Gastrocnemius medialis (tissue), 4 donors: ENCODE measurements around the gene BEAN1. TPM values are rescaled to one million over a fixed set of nuclear protein-coding genes. Genes with fewer than 3 reads are reported as not detected.
A peak's percentile ranks its signal among the peaks of the same experiment; 100 is the strongest.

ENCODE experiments used
- ATAC-seq, 2 donors: fragments of 150-250 bp; one replicate each; pipeline ENCODE4 v1.9.1; 2016
- DNase-seq, 2 donors: peaks; one replicate each; pipeline ENCODE4 v3.0.0-alpha.2; 2019
- H3K27ac ChIP-seq, 4 donors: fragments of 200-600 bp; sonication (generic); 1 replicate in 1 of 4; 2 replicates in 3 of 4; pipeline ENCODE4 v1.5.1; 2016 to 2018; ENCODE audit warnings: mild to moderate bottlenecking in 2 of 4, moderate library complexity in 1 of 4
- H3K27me3 ChIP-seq, 3 donors: fragments of 200-600 bp; sonication (generic) in 2 of 3; 1 replicate in 1 of 3; 2 replicates in 2 of 3; pipeline versions ENCODE4 v1.5.1 to v1.6.0; 2016 to 2019; ENCODE audit warnings: mild to moderate bottlenecking in 1 of 3, moderate library complexity in 1 of 3
- H3K36me3 ChIP-seq, 2 donors: fragments of 200-600 bp; sonication (generic) in 1 of 2; one replicate each; pipeline ENCODE4 v1.5.1; 2017 to 2018
- H3K4me1 ChIP-seq, 2 donors: fragments of 200-600 bp; sonication (generic) in 1 of 2; one replicate each; pipeline ENCODE4 v1.5.1; 2016 to 2017; ENCODE audit warnings: mild to moderate bottlenecking in 2 of 2
- H3K4me3 ChIP-seq, 4 donors: fragments of 200-600 bp; sonication (generic) in 3 of 4; 1 replicate in 1 of 4; 2 replicates in 3 of 4; pipeline ENCODE4 v1.5.1; 2016 to 2019; ENCODE audit warnings: mild to moderate bottlenecking in 2 of 4
- H3K9me3 ChIP-seq, 3 donors: fragments of 200-600 bp; sonication (generic) in 2 of 3; 1 replicate in 1 of 3; 2 replicates in 2 of 3; pipeline ENCODE4 v1.5.1; 2016 to 2019
- POLR2A ChIP-seq, 2 donors: fragments of 450-650 bp; IDR thresholded peaks; one replicate each; pipeline ENCODE4 v1.6.1; 2017; ENCODE audit warnings: antibody characterized with exemption in 2 of 2, mild to moderate bottlenecking in 2 of 2, moderate library complexity in 2 of 2
- in situ Hi-C, 4 donors: fragments of 200-750 bp; cut with MboI; loops; one replicate each; pipeline versions ENCODE4 v1.15.0 to v1.8.0; 2017; ENCODE audit warnings: low sequenced_read_pairs in 4 of 4
- intact Hi-C: fragments of 100-400 bp; cut with DNase I; formaldehyde crosslinking; loops from one replicate; pipeline ENCODE4 v1.15.1; 2023; ENCODE audit warnings: low total_unique reads
- total RNA-seq, 4 donors: library from RNA; depleted of rRNA; stranded (reverse); fragments of >200 nt; gene quantifications; one replicate each; pipeline versions ENCODE4 v1.1.0 to v1.2.3, GENCODE V29; 2016
- TF ChIP-seq, protein P1 (sequence below), 5 experiments: fragments of 450-650 bp in 3 of 5; fragments of 200-600 bp in 2 of 5; sonication (generic) in 2 of 5; IDR thresholded peaks in 4 of 5; conservative IDR thresholded peaks in 1 of 5; 1 replicate in 4 of 5; 2 replicates in 1 of 5; pipeline ENCODE4 v1.5.1; 2016 to 2019; ENCODE audit warnings: antibody characterized with exemption in 5 of 5, mild to moderate bottlenecking in 3 of 5, moderate library complexity in 3 of 5

BEAN1 gene
- total RNA-seq, 4 donors from 2014 or later: not detected

DNA sequence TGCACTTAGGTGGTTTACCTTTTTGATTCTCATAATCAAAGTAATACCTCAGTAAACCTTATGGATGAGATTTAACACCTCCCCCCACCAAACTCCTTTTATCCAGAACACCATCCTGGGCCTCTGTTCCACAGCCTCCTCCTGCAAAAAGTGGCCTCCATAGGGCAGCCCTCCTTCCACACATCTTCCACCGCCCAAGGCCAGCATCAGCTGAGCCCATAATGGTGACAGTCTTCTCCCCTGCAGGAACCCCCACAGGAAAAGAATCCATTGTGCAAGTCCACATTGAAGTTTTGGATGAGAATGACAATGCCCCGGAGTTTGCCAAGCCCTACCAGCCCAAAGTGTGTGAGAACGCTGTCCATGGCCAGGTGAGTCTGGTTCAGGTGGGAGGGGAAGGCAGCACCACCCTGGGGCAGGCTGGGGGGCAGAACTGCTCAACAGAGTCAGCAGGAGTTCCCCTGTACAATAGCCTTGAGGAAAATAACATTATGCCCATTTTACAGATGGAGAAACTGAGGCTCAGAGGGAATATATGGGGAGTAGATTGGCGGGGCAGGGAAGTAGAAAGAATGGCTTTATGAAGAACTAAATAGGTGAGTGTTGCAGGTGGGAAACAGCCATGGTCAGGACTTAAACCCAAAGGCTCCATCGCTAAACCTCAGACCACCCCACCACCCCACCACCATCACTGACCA lies 29.2 kb upstream of the BEAN1 start:
- intact Hi-C loops (no loop called here), in situ Hi-C loops (no loop called here)
- TF ChIP-seq POLR2A (IDR thresholded peaks at IDR 0.05): no peak
- TF ChIP-seq, protein P1, sequence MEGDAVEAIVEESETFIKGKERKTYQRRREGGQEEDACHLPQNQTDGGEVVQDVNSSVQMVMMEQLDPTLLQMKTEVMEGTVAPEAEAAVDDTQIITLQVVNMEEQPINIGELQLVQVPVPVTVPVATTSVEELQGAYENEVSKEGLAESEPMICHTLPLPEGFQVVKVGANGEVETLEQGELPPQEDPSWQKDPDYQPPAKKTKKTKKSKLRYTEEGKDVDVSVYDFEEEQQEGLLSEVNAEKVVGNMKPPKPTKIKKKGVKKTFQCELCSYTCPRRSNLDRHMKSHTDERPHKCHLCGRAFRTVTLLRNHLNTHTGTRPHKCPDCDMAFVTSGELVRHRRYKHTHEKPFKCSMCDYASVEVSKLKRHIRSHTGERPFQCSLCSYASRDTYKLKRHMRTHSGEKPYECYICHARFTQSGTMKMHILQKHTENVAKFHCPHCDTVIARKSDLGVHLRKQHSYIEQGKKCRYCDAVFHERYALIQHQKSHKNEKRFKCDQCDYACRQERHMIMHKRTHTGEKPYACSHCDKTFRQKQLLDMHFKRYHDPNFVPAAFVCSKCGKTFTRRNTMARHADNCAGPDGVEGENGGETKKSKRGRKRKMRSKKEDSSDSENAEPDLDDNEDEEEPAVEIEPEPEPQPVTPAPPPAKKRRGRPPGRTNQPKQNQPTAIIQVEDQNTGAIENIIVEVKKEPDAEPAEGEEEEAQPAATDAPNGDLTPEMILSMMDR (IDR thresholded peaks at IDR 0.05 in 4 of 5, conservative IDR thresholded peaks at IDR 0.05 in 1 of 5): no peak
- no peaks in the 10 kb centered on the region for H3K27me3 ChIP-seq
- no peaks in the 10 kb centered on the region for H3K36me3 ChIP-seq
- H3K27ac ChIP-seq: no peak overlapping the region
- DNase-seq (no peak), ATAC-seq (no peak)
- H3K9me3 ChIP-seq: no peaks in the 10 kb centered on the region
- H3K4me3 ChIP-seq: no peak overlapping the region
- H3K4me1 ChIP-seq: peaks cover 3 to 10% of the 10 kb centered on the region in 2 donors

DNA sequence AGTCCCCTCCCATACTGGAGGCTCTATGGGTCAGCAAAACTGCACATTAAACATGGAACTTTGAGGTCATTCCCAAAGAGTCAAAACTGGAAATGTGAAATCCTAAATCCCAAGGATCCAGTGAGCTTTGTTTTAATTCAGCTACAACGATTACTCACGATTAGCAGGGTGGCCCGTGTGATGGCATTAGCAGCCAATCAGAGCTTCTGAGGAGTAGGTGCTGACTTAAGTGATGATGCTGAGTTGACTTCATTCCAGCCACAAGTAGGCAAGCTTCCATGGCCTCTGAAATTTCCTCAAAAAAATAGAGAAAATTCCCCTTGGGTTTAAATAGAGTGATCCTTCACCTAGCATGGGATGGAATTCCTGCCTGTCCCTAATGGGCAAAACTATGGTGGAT lies 28.1 kb upstream of the BEAN1 start:
- DNase-seq (no peak), ATAC-seq (no peak)
- H3K4me1 ChIP-seq: peaks cover 3 to 10% of the 10 kb centered on the region in 2 donors
- peak overlapping the region in 3 of 4 donors; percentile 8 to 39 (median 13) for H3K27ac ChIP-seq
- H3K27me3 ChIP-seq: no peaks in the 10 kb centered on the region
- no peaks in the 10 kb centered on the region for H3K36me3 ChIP-seq
- no peak for TF ChIP-seq POLR2A (IDR thresholded peaks at IDR 0.05)
- TF ChIP-seq, protein P1 (IDR thresholded peaks at IDR 0.05 in 4 of 5, conservative IDR thresholded peaks at IDR 0.05 in 1 of 5): no peak
- H3K4me3 ChIP-seq: no peak overlapping the region
- in situ Hi-C loops: no loop called here
- H3K9me3 ChIP-seq: no peaks in the 10 kb centered on the region
- intact Hi-C loops: no loop called here

DNA sequence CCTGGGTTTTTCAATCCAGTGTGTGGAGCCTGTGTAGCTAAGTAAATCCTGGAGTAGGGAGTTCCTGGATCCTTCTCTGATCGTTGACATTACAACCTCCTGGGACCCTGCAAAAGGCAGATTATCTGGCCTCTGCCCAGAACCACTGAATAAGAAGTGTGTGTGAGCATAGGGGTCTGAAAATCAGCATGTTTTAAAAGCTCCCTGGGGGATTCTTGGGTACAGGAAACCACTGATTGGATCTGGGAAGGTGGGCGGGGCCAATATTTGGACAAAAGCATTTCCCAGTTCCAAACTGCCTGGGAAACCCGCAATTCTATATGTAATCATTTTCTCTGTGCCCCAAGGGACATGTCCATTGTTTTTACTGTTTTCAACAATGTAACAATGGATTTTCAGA lies 27.2 kb upstream of the BEAN1 start:
- in situ Hi-C loops (loop anchor here (10.0 to 25.0 kb wide), 4 partner anchors 195 to 465 kb away; partner anchors contain the start of gene CMTM3 (in 2 of the 4)), intact Hi-C loops (no loop called here)
- Histone ChIP-seq H3K36me3 (no peaks in the 10 kb centered on the region), H3K27ac (peak overlapping the region in 3 of 4 donors; percentile 8 to 39 (median 13)), H3K9me3 (no peaks in the 10 kb centered on the region), H3K4me3 (no peak overlapping the region), H3K27me3 (no peaks in the 10 kb centered on the region), H3K4me1 (peaks cover 3 to 10% of the 10 kb centered on the region in 2 donors)
- TF ChIP-seq POLR2A (IDR thresholded peaks at IDR 0.05): no peak
- TF ChIP-seq, protein P1 (IDR thresholded peaks at IDR 0.05 in 4 of 5, conservative IDR thresholded peaks at IDR 0.05 in 1 of 5): no peak
- ATAC-seq (peak; percentile 63 to 66), DNase-seq (no peak)

- in situ Hi-C loops (loop anchor here (10.0 to 25.0 kb wide), 4 partner anchors 194 to 464 kb away; partner anchors contain the start of gene CMTM3 (in 2 of the 4)), intact Hi-C loops (no loop called here)
- Histone ChIP-seq H3K4me3 (no peak overlapping the region), H3K9me3 (no peaks in the 10 kb centered on the region), H3K27me3 (no peaks in the 10 kb centered on the region), H3K27ac (peak overlapping the region in 3 of 4 donors; percentile 43 to 62 (median 60)), H3K36me3 (no peaks in the 10 kb centered on the region), H3K4me1 (peaks cover 3 to 10% of the 10 kb centered on the region in 2 donors)
- DNase-seq: no peak
- TF ChIP-seq, protein P1 (IDR thresholded peaks at IDR 0.05 in 4 of 5, conservative IDR thresholded peaks at IDR 0.05 in 1 of 5): no peak
- TF ChIP-seq POLR2A (IDR thresholded peaks at IDR 0.05): no peak
- no peak for ATAC-seq
Observed at GRCh38 chr16:66400503-66401380, 26.4 kb upstream of the BEAN1 start.
